Posterior vena cava (tissue), 2 donors: ENCODE measurements around the gene POU3F3. TPM values are rescaled to one million over a fixed set of nuclear protein-coding genes. Genes with fewer than 3 reads are reported as not detected.
A peak's percentile ranks its signal among the peaks of the same experiment; 100 is the strongest.

Experiments
- DNase-seq: peaks from one replicate; pipeline ENCODE4 v3.0.0-alpha.2; 2020; ENCODE audit warnings: low spot score
- intact Hi-C, 2 donors: fragments of 100-400 bp; cut with DNase I; formaldehyde crosslinking; loops; one replicate each; pipeline versions ENCODE4 v1.14.1 to v1.14.2; 2022 to 2023
- long read RNA-seq, 2 donors: library from polyadenylated mRNA; unstranded; transcript quantifications; one replicate each; pipeline ENCODE4 v2.0.0, GENCODE V29; 2020 to 2021
- total RNA-seq, 2 donors: library from RNA; stranded (reverse); fragmentation: NEBNext Ultra II Directional; extraction: Animal tissue kit (Norgen Biotek cat#: 25700); gene quantifications; one replicate each; pipeline ENCODE4 v1.2.1, GENCODE V29; 2021
- donor health status: DM: yes; HTN: yes; CAD: no.
- donor health status: DM: yes; HTN: yes; CAD: no.

Gene POU3F3
- not detected for total RNA-seq
- long read RNA-seq, donor 1: 0 reads
- long read RNA-seq, donor 2: 0 reads

GRCh38 chr2:104853534-104854497 is at the start of gene POU3F3:
POU3F3 (plus strand) TSS chr2:104854115; CDS start chr2:104855511, 1,396 bp downstream.
- DNase-seq: peak; percentile 86
- intact Hi-C loops: loop anchor here in 1 of 2 donors (1.0 kb wide), 1 partner anchor 13 kb away; no protein-coding TSS in a partner anchor

- intact Hi-C loops: no loop called here
- DNase-seq: no peak
These were observed 49.6 kb upstream of the POU3F3 start for GRCh38 chr2:104804148-104804890.

GRCh38 chr2:104812286-104812685 is 41.6 kb upstream of the POU3F3 start:
- intact Hi-C loops: no loop called here

GRCh38 chr2:104816143-104816542 is 37.8 kb upstream of the POU3F3 start:
- no peak for DNase-seq

More at GRCh38 chr2:104812286-104812685, 41.6 kb upstream of the POU3F3 start:
- no peak for DNase-seq

DNA sequence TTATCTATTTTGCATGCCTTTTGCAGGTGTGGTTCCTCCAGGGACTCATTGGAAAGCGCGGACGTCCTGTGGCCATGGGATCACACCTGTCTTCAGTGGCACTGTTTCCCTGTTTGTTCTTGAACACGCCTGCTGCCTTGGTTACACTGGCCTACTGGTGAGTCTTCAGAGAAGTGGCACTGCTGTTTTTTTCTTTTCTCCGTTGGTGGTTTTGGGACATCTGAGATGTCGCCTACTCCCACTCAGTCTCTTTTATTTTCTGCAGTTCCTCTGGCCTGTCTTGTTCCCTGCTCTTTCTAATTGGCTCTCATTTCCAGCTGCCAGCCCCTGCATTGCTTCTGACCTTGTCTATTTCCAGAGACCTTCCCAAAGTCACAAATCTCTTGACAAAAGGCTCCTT is 35.7 kb upstream of the POU3F3 start:
- intact Hi-C loops: no loop called here
- DNase-seq: no peak

More at GRCh38 chr2:104816143-104816542, 37.8 kb upstream of the POU3F3 start:
- intact Hi-C loops: no loop called here

- no peak for DNase-seq
- intact Hi-C loops: no loop called here
These were observed 33.8 kb upstream of the POU3F3 start for GRCh38 chr2:104820126-104820525.

GRCh38 chr2:104825124-104825865 is 28.6 kb upstream of the POU3F3 start:
- intact Hi-C loops: no loop called here
- DNase-seq: no peak

GRCh38 chr2:104826016-104826415 is 27.9 kb upstream of the POU3F3 start:
- intact Hi-C loops: no loop called here
- DNase-seq: no peak

- intact Hi-C loops: no loop called here
- no peak for DNase-seq
These were observed 22.2 kb upstream of the POU3F3 start for GRCh38 chr2:104831742-104832141.

DNA sequence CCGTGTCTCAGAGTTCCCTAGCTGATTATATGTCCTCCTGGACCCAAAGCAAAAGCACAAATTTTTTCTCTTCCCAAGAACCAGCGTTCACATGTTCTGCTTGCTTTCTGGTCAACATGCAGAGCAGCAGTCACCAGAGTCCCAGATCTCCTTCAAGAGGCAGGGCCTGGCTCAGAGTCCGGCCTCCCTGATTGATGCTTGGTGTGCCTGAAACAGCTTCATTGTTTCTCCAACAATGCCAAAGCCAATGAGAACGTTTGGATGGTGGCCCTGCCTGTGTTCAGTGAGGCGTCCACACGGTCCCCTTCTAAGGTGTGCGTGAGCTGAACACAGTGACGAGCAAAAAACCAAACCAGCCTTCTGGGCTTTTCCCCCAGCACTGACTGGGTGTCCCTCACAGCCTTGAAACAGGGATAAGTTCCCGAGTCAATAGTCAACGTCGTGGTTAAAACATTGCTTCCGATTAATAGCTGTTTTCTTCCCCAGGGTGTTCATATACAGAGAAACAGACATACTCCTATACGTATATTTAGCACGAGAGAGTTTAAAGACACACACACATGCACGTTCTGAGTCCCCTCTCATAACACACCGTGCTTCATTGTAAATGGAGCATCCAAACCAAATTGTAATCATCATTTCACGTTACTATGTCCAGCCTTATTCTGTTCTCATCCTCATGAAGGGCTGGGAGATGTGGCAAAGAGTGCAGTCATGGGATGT is 19.3 kb upstream of the POU3F3 start:
- DNase-seq: no peak
- intact Hi-C loops: no loop called here

- DNase-seq: no peak
- intact Hi-C loops: no loop called here
These were observed 17.6 kb upstream of the POU3F3 start for GRCh38 chr2:104836265-104836664.

GRCh38 chr2:104836841-104837240 is 17.1 kb upstream of the POU3F3 start:
- intact Hi-C loops: no loop called here
- no peak for DNase-seq

DNA sequence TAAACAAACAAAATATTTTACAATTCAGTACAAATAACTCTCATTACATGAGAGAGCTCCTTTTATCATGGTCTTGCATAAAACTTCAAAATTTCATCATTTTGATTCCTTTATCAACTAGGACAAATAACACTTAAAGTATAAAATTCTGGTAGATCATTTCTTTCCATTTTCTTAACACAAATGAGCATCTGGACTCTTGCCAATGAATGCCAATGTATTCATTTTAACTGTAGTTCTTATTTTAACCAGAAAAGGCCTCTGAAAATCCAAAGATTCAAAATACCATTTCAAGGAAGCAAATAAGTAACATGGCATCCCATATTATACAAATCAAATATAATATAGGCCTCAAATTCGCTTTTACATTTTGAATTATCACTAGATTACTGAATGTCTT is 13.8 kb upstream of the POU3F3 start:
- intact Hi-C loops: no loop called here
- no peak for DNase-seq

DNA sequence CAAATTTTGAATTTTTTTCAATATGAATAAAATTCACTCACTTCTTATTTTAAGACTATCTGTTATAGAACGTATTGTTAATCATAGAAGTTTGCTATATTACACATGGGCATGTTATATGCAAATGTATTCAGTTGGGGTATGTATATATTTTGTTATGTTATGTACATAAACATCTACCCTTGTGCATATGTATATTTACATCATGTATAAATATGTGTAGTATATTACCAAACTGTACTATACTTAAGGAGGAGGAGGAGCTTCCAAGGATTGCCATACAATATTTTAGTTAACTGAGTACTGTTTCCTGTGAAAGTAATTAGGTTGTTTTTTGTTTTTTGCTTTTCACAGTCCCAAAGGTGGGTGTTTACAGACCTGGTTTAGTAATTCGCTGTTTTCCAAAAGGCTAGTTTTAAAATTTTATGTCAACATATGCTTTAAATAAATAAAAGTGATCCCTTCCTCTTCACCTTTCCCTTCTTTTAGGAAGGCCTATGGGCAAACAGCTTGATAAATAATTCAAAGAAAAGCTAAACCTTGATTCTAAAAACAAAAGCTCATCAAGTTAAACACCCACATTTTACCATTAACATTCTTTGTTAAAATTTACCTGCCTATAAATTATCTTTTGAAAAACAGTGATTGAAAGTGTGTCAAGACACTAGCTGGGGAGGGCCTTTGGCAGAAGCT is 12.9 kb upstream of the POU3F3 start:
- intact Hi-C loops: no loop called here
- no peak for DNase-seq

DNA sequence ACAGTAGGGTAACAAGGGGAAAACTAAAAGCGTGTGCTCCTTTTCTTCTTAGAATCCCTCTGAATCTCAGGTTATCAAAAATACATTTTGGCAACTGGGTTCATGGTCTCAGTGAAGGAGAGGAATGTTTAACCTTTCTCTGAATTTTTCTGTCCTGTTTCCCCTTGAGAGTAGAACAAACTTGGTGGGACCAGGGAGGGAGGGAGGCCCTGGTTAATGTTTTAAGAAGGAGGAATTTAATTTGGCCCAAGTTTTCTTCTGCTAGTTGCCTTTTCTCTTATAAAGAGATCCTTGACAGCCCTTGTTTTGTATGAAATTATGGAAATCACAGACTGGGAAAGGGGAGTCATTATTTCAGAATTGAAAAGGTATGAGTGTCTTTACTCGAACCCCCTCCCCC is 12.2 kb upstream of the POU3F3 start:
- DNase-seq: no peak
- intact Hi-C loops: no loop called here

DNA sequence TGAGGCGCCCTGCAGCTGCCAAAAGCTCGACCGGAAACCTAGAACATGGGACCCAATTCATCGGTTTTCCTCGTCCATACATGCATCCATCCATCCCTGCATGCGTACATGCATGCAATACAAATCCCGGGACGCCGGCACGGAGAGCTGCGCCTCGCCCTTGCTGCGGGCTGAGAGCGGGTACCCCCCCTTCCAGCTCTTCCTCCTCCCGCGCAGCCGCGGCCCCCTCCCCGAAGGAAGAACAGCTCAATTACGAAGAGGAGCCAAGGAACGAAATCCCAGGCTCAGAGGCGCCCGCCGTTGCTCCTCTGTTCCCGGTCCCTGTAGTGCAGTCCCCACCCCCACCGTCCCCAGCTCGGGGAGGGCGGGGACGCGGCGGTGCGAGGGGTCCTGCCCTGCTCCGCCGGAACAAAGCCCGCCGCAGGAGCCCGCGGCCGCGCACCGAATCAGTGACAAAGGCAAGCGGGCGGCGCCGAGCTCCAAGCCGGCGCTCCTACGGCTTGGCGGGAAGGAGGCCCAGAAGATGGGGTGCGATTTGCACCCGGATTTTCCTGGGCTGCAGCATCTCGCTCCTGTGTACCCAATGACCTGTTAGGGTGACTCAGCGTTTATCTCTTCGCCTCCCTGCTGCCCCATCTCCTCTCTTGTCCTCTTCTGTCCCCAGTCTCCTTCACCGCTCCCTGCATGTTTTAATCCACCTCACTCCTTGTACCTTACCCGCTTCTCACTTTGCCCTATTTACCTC is 8.9 kb upstream of the POU3F3 start:
- intact Hi-C loops: no loop called here
- peak; percentile 80 for DNase-seq

DNA sequence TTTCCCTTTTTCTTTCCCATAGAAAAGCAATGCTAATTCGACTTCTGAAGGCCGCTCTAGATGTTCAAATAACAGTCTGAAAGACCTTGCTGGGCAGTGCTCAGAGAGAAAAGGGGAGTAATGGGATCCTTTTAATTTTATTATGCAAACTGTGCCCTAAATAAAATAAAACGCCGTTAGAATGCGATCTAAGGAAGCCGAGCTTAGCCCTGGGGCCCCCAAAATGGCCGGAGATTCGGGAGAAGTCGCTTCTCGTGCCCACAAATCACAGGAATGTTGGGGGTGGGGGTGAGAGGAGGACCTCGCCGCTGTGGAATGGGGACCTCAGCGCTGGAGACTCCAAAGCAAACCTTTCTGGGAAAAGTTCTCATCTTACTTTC is 8.4 kb upstream of the POU3F3 start:
- intact Hi-C loops: no loop called here
- no peak for DNase-seq
